Measurements from ENCODE around the gene ANKDD1B. TPM values are rescaled to one million over a fixed set of nuclear protein-coding genes. Genes with fewer than 3 reads are reported as not detected.

Gene ANKDD1B
- total and polyA plus RNA-seq, 4 donors = 1.3 to 9.4 (median 5.9) TPM

DNA sequence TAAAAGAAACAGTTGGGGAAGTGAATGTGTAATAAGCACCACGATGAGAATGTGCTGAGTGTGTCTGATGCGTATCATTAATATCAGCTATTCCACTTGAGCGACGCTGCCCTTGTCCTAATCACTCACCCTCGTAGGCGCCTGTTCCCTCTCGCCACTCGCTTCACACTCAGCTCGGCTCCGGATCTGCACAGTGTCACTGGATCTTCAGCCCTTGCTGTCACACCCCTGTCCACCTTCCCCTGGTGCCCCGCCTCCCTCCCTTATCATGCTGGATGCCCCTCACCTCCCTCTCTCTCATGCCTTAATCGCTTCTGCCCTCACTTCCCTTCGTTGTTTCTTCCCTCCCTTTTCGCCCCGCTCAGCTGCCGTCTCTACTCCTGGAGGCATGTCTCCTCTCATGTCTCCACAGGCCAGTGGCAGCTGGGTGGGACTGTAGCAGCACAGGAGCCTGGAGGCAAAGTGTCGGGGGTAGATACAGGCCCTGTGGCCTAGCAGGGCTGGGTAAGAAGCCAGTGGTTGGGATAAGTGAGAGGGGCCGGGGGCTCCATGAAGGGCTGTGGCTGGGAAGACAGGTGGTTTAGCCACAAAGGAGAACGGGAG is 43.5 kb downstream of the ANKDD1B start:
- WGBS, 2 donors = 87 to 88% methylated on average over 19 of the region's 19 CpGs
- Histone ChIP-seq H3K4me1 (ENCODE audit: control insufficient read depth in 5 of 5, insufficient read depth in 5 of 5, low read length in 5 of 5) (peaks cover 0 to 13% (median 3%) of the 10 kb centered on the region in 5 donors), H3K36me3 (ENCODE audit: control insufficient read depth in 4 of 4, insufficient read depth in 4 of 4, low read length in 4 of 4) (no peaks in the 10 kb centered on the region), H3K9me3 (ENCODE audit: control insufficient read depth in 4 of 4, insufficient read depth in 3 of 4, low read length in 3 of 4) (no peaks in the 10 kb centered on the region), H3K9ac (ENCODE audit: insufficient read depth in 1 of 2, low read length in 2 of 2) (no peak overlapping the region), H3K4me3 (no peak overlapping the region), H3K27ac (ENCODE audit: low read depth in 1 of 2, low read length in 1 of 2) (no peak overlapping the region), H3K27me3 (ENCODE audit: control insufficient read depth in 3 of 3, insufficient read depth in 3 of 3, low read length in 2 of 3) (peaks cover 0 to 3% (median 0%) of the 10 kb centered on the region in 3 donors)
- ATAC-seq (ENCODE audit: insufficient read depth, low FRiP score) = no peak
- TF ChIP-seq, protein P1, sequence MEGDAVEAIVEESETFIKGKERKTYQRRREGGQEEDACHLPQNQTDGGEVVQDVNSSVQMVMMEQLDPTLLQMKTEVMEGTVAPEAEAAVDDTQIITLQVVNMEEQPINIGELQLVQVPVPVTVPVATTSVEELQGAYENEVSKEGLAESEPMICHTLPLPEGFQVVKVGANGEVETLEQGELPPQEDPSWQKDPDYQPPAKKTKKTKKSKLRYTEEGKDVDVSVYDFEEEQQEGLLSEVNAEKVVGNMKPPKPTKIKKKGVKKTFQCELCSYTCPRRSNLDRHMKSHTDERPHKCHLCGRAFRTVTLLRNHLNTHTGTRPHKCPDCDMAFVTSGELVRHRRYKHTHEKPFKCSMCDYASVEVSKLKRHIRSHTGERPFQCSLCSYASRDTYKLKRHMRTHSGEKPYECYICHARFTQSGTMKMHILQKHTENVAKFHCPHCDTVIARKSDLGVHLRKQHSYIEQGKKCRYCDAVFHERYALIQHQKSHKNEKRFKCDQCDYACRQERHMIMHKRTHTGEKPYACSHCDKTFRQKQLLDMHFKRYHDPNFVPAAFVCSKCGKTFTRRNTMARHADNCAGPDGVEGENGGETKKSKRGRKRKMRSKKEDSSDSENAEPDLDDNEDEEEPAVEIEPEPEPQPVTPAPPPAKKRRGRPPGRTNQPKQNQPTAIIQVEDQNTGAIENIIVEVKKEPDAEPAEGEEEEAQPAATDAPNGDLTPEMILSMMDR (IDR thresholded peaks at IDR 0.05; ENCODE audit: control extremely low read depth, extremely low read depth) = no peak
- no peak for DNase-seq

DNA sequence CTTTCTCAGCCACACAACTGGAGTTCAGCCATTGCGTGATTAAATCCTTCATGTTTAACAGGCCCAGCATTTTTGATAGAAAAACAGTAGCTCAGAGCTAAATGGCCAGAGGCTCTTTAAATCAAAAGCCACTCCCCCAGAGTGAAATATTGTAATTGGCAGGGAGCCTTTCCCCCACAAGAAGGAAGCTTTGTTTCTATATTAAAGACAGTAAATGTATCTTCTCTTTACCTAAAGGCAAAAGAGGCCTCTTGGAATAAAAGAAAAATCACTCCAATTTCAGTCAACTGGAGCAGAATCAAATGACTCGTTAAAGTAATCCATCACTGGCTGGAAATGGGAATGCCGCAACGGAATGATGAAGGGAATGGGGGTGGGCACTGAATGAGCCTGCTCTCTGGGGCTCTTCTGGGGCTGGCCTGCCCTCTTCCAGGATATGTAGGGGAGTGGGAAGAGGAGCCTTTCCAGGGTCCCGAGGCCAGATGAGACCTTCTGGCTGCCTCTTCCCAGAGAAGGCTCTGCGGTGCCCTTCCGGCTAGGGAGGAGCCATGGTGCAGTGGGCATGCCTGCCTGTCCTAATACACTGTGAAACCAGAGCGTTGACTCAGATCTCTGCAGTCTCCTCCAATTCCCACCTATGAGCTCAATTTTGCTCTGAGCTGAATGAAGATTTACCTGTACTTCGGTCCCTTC is 45.2 kb downstream of the ANKDD1B start:
- 43 to 64% methylated on average over 9 of the region's 9 CpGs for WGBS, 2 donors
- H3K9ac ChIP-seq (ENCODE audit: insufficient read depth in 1 of 2, low read length in 2 of 2) = peak overlapping the region in 1 of 2 donors; percentile 34
- H3K36me3 ChIP-seq (ENCODE audit: control insufficient read depth in 4 of 4, insufficient read depth in 4 of 4, low read length in 4 of 4) = no peaks in the 10 kb centered on the region
- ATAC-seq (ENCODE audit: insufficient read depth, low FRiP score) (no peak), DNase-seq (peak; percentile 23 to 49 (median 44))
- peaks cover 0 to 13% (median 3%) of the 10 kb centered on the region in 5 donors for H3K4me1 ChIP-seq (ENCODE audit: control insufficient read depth in 5 of 5, insufficient read depth in 5 of 5, low read length in 5 of 5)
- TF ChIP-seq, protein P1 (IDR thresholded peaks at IDR 0.05; ENCODE audit: control extremely low read depth, extremely low read depth) = no peak
- no peaks in the 10 kb centered on the region for H3K9me3 ChIP-seq (ENCODE audit: control insufficient read depth in 4 of 4, insufficient read depth in 3 of 4, low read length in 3 of 4)
- peak overlapping the region in 1 of 2 donors; percentile 68 for H3K27ac ChIP-seq (ENCODE audit: low read depth in 1 of 2, low read length in 1 of 2)
- H3K4me3 ChIP-seq = peak overlapping the region; percentile 35
- H3K27me3 ChIP-seq (ENCODE audit: control insufficient read depth in 3 of 3, insufficient read depth in 3 of 3, low read length in 2 of 3) = peaks cover 0 to 3% (median 0%) of the 10 kb centered on the region in 3 donors

DNA sequence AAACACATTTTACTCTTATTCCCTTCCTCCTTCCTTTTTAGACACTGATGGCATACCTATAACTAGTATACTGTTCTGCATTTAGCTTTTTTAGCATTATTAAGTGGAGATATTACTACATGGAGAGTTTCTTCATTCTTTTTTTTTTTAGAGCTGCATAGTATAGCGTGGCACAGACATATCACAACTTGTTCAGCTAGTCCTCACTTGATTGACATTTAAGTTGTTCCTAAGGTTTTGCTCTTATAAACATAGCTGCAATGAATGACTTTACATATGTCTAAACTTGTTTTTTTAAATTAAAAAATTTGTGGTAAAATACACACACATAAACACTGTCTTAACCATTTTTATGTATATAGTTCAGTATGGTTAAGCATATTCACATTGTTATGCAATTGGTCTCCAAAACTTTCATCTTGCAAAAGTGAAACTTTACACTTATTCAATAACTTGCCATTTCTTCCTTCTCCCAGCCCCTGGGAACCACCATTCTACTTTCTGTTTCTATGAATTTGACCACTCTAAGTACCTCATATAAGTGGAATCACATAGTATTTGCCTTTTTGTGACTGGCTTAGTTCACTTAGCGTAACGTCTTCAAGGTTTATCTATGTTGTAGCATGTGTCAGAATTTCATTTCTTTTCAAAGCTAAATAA is 48.7 kb downstream of the ANKDD1B start:
- DNase-seq (no peak), ATAC-seq (ENCODE audit: insufficient read depth, low FRiP score) (no peak)
- Histone ChIP-seq H3K4me3 (no peak overlapping the region), H3K9ac (ENCODE audit: insufficient read depth in 1 of 2, low read length in 2 of 2) (no peak overlapping the region), H3K4me1 (ENCODE audit: control insufficient read depth in 5 of 5, insufficient read depth in 5 of 5, low read length in 5 of 5) (peaks cover 0 to 13% (median 2%) of the 10 kb centered on the region in 5 donors), H3K36me3 (ENCODE audit: control insufficient read depth in 4 of 4, insufficient read depth in 4 of 4, low read length in 4 of 4) (no peaks in the 10 kb centered on the region), H3K9me3 (ENCODE audit: control insufficient read depth in 4 of 4, insufficient read depth in 3 of 4, low read length in 3 of 4) (no peaks in the 10 kb centered on the region), H3K27me3 (ENCODE audit: control insufficient read depth in 3 of 3, insufficient read depth in 3 of 3, low read length in 2 of 3) (no peaks in the 10 kb centered on the region), H3K27ac (ENCODE audit: low read depth in 1 of 2, low read length in 1 of 2) (no peak overlapping the region)
- 82 to 85% methylated on average over 3 of the region's 3 CpGs for WGBS, 2 donors
- TF ChIP-seq, protein P1 (IDR thresholded peaks at IDR 0.05; ENCODE audit: control extremely low read depth, extremely low read depth) = no peak
